IMR-90 (cell line): ENCODE results near the gene STRN. TPM values are rescaled to one million over a fixed set of nuclear protein-coding genes. Genes with fewer than 3 reads are reported as not detected.

Experiments used
- ATAC-seq: fragments of 200-7000 bp; cut with Tn5 transposase; 2 replicates; pipeline ENCODE4 v1.9.1; 2020; ENCODE audit warnings: low read depth, mild to moderate bottlenecking, moderate library complexity
- BruUV-seq: library from RNA; stranded (reverse); fragments of 400-500 nt; replicated peaks from 2 replicates; lab custom pipeline; 2021; lab: Mats Ljungman, UMichigan
- CTCF ChIA-PET: fragments of 300-600 bp; formaldehyde crosslinking; extraction: SDS; loops from one replicate; lab custom pipeline; 2021; ENCODE audit warnings: antibody characterized with exemption; lab: Yijun Ruan, JAX
- POLR2A ChIA-PET: fragments of 300-600 bp; sonication (Branson Sonifier 250); formaldehyde crosslinking; loops from one replicate; lab custom pipeline; 2022; ENCODE audit warnings: antibody characterized with exemption; ENCODE audit not compliant: unreplicated experiment; lab: Charles Lee
- DNase-seq: peaks from one replicate; pipeline ENCODE4 v3.0.0; 2013
- H2AFZ ChIP-seq: replicated peaks from 2 replicates; pipeline ENCODE3; 2013; ENCODE audit warnings: low read length, mild to moderate bottlenecking; ENCODE audit not compliant: poor library complexity
- H2AK5ac ChIP-seq: 2 replicates; pipeline ENCODE4 v1.6.1; 2013; ENCODE audit warnings: low read depth, low read length, inconsistent platforms
- H2AK9ac ChIP-seq: replicated peaks from 2 replicates; pipeline ENCODE3; 2013; ENCODE audit warnings: mild to moderate bottlenecking, low read depth, low read length, moderate library complexity; ENCODE audit not compliant: poor library complexity
- H2BK120ac ChIP-seq: 2 replicates; pipeline ENCODE4 v1.6.1; 2013; ENCODE audit warnings: low read depth, low read length, inconsistent platforms
- H2BK15ac ChIP-seq: 3 replicates; pipeline ENCODE4 v1.6.1; 2013; ENCODE audit warnings: low read depth, low read length, inconsistent platforms
- H2BK20ac ChIP-seq: 2 replicates; pipeline ENCODE4 v1.6.1; 2013; ENCODE audit warnings: low read depth, mild to moderate bottlenecking, inconsistent platforms, low read length, moderate library complexity
- H2BK5ac ChIP-seq: 2 replicates; pipeline ENCODE4 v1.6.1; 2013; ENCODE audit warnings: mild to moderate bottlenecking, low read depth, low read length, inconsistent platforms; ENCODE audit not compliant: poor library complexity, severe bottlenecking
- H3K14ac ChIP-seq: replicated peaks from 2 replicates; pipeline ENCODE4 v1.6.1; 2013; ENCODE audit warnings: low read depth, low read length, inconsistent platforms
- H3K18ac ChIP-seq: 2 replicates; pipeline ENCODE4 v1.6.1; 2013; ENCODE audit warnings: low read depth, low read length, control low read depth
- H3K23ac ChIP-seq: 2 replicates; pipeline ENCODE4 v1.6.1; 2013; ENCODE audit warnings: low read depth, low read length, inconsistent platforms
- H3K27ac ChIP-seq: 2 replicates; pipeline ENCODE4 v1.5.1; 2013; ENCODE audit warnings: mild to moderate bottlenecking, control low read depth, low read length; ENCODE audit not compliant: insufficient read depth
- H3K27me3 ChIP-seq: 2 replicates; pipeline ENCODE4 v1.6.1; 2013; ENCODE audit warnings: low read length; ENCODE audit not compliant: control insufficient read depth, insufficient read depth
- H3K36me3 ChIP-seq: 2 replicates; pipeline ENCODE4 v1.6.1; 2013; ENCODE audit warnings: low read length, mixed read lengths; ENCODE audit not compliant: control insufficient read depth, insufficient read depth
- H3K4ac ChIP-seq: 2 replicates; pipeline ENCODE4 v1.6.1; 2013; ENCODE audit warnings: low read depth, low read length, inconsistent platforms
- H3K4me1 ChIP-seq: 2 replicates; pipeline ENCODE4 v1.6.1; 2013; ENCODE audit warnings: low read length, mixed read lengths; ENCODE audit not compliant: control insufficient read depth, insufficient read depth
- H3K4me2 ChIP-seq: 2 replicates; pipeline ENCODE4 v1.6.1; 2013; ENCODE audit warnings: low read depth, mild to moderate bottlenecking, control low read depth, low read length, moderate library complexity
- H3K4me3 ChIP-seq: 2 replicates; pipeline ENCODE4 v1.5.1; 2013; ENCODE audit warnings: low read depth, mild to moderate bottlenecking, control low read depth, low read length, moderate library complexity; ENCODE audit not compliant: insufficient read depth
- H3K56ac ChIP-seq: 2 replicates; pipeline ENCODE4 v1.6.1; 2013; ENCODE audit warnings: low read length, inconsistent platforms; ENCODE audit not compliant: insufficient read depth; ENCODE audit errors: extremely low read depth
- H3K79me1 ChIP-seq, 2 experiments: 2 replicates each; pipeline ENCODE4 v1.6.1; 2013; ENCODE audit warnings: low read length in 2 of 2, inconsistent platforms in 1 of 2, low read depth in 1 of 2
- H3K9ac ChIP-seq: 2 replicates; pipeline ENCODE4 v1.6.1; 2013; ENCODE audit warnings: low read depth, low read length, control low read depth
- H3K9me1 ChIP-seq: 2 replicates; pipeline ENCODE4 v1.6.1; 2013; ENCODE audit warnings: low read length, inconsistent platforms; ENCODE audit not compliant: insufficient read depth
- H3K9me3 ChIP-seq: 2 replicates; pipeline ENCODE4 v1.6.1; 2013; ENCODE audit warnings: low read length; ENCODE audit not compliant: control insufficient read depth, insufficient read depth
- H4K20me1 ChIP-seq: 2 replicates; pipeline ENCODE4 v1.6.1; 2013; ENCODE audit warnings: low read length, inconsistent platforms; ENCODE audit not compliant: insufficient read depth
- H4K5ac ChIP-seq: 2 replicates; pipeline ENCODE4 v1.6.1; 2013; ENCODE audit warnings: mild to moderate bottlenecking, low read depth, low read length, control low read depth
- H4K8ac ChIP-seq, 2 experiments: 2 replicates each; pipeline ENCODE4 v1.6.1; 2013; ENCODE audit warnings: low read depth in 2 of 2, low read length in 2 of 2, control low read depth in 1 of 2, inconsistent platforms in 1 of 2
- H4K91ac ChIP-seq: 2 replicates; pipeline ENCODE4 v1.6.1; 2013; ENCODE audit warnings: low read depth, low read length, inconsistent platforms; ENCODE audit not compliant: insufficient read depth
- BHLHE40 ChIP-seq: fragments of 150-350 bp; IDR thresholded peaks from 2 replicates; pipeline ENCODE4 v1.6.1; 2016; ENCODE audit warnings: mild to moderate bottlenecking, low read depth, low read length
- CHD1 ChIP-seq: IDR thresholded peaks from 2 replicates; pipeline ENCODE4 v1.6.1; 2012; ENCODE audit warnings: low read depth, low read length, improper control_type of control experiment
- ELK1 ChIP-seq: fragments of 150-350 bp; IDR thresholded peaks from 2 replicates; pipeline ENCODE4 v1.6.1; 2016; ENCODE audit warnings: low read depth, mild to moderate bottlenecking, low read length, moderate library complexity, borderline replicate concordance
- FOS ChIP-seq: fragments of 150-350 bp; IDR thresholded peaks from 2 replicates; pipeline ENCODE4 v1.6.1; 2016; ENCODE audit warnings: low read depth, low read length
- MAFK ChIP-seq: IDR thresholded peaks from 2 replicates; pipeline ENCODE4 v1.6.1; 2012; ENCODE audit warnings: low read depth, low read length, improper control_type of control experiment
- MAZ ChIP-seq: IDR thresholded peaks from 2 replicates; pipeline ENCODE4 v1.6.1; 2012; ENCODE audit warnings: low read depth, mild to moderate bottlenecking, low read length, improper control_type of control experiment, moderate library complexity, borderline replicate concordance
- POLR2A ChIP-seq: IDR thresholded peaks from 2 replicates; pipeline ENCODE4 v1.6.1; 2012; ENCODE audit warnings: mild to moderate bottlenecking, low read depth, low read length
- RAD21 ChIP-seq: IDR thresholded peaks from 2 replicates; pipeline ENCODE4 v1.6.1; 2012; ENCODE audit warnings: low read length, improper control_type of control experiment
- RFX5 ChIP-seq: IDR thresholded peaks from 2 replicates; pipeline ENCODE4 v1.8.0; 2012; ENCODE audit warnings: low read depth, mild to moderate bottlenecking, low read length, moderate library complexity
- USF2 ChIP-seq: fragments of 150-350 bp; IDR thresholded peaks from 2 replicates; pipeline ENCODE4 v1.6.1; 2017; ENCODE audit warnings: mild to moderate bottlenecking, antibody characterized with exemption, low read length, low read depth
- WGBS, 2 experiments: methylation state at CpG; one replicate each; pipeline versions ENCODE4 v1.1.5 to v1.1.7; 2013; ENCODE audit warnings: missing lambda C conversion rate in 2 of 2; ENCODE audit not compliant: insufficient read length in 1 of 2; ENCODE audit errors: extremely low coverage in 2 of 2; 5-methylcytosine and 5-hydroxymethylcytosine counted together
- dilution Hi-C: fragments of 300-500 bp; cut with HindIII; formaldehyde crosslinking; loops from one replicate; pipeline ENCODE4 v1.14.3; 2018; ENCODE audit warnings: low sequenced_read_pairs; ENCODE audit not compliant: unreplicated experiment
- in situ Hi-C: fragments of 300-500 bp; cut with MboI; formaldehyde crosslinking; loops from 3 replicates; pipeline ENCODE4 v1.14.3; 2019; ENCODE audit warnings: low sequenced_read_pairs, inconsistent platforms, mixed read lengths
- intact Hi-C: fragments of 100-400 bp; cut with micrococcal nuclease; formaldehyde crosslinking; loops from 2 replicates; pipeline ENCODE4 v1.10.0; 2022
- polyA plus RNA-seq, 3 experiments: library from polyadenylated mRNA; depleted of rRNA; stranded (reverse); fragments of >200 nt; gene quantifications; 2 replicates each; pipeline ENCODE4 v1.2.3, GENCODE V29; 2012; ENCODE audit warnings: low replicate concordance in 1 of 3
- total RNA-seq: library from RNA; depleted of rRNA; stranded (reverse); fragments of >200 nt; gene quantifications from 2 replicates; pipeline ENCODE4 v1.2.3, GENCODE V29; 2012
- TF ChIP-seq, protein P1 (sequence below): conservative IDR thresholded peaks from 2 replicates; pipeline ENCODE4 v1.5.1; 2012; ENCODE audit warnings: mild to moderate bottlenecking, low read depth, low read length, improper control_type of control experiment

The STRN gene
- total and polyA plus RNA-seq, 2 of the 4 experiments (the other 2 are of a cell fraction), result 5.1 to 23.3 TPM

DNA sequence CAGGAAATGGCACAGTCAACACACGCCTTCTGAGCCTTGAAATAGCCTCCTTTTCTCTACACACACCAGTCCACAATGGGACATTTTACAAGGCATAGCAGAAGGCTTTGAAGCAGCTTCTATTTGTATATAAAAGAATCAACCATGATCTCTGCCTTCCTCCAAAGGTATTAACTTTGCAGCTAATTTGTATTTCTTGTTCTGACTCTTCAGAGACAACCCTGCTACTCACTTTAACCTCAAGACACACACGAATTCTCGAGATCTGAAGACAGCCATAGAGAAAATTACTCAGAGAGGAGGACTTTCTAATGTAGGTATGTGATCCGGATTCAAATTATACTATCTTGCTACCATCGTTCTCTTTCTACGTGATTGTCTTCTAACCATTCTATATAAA lies 165.2 kb downstream of the STRN start:
- no peak overlapping the region for H2AK9ac ChIP-seq
- H4K91ac ChIP-seq, result no peak overlapping the region
- H4K5ac ChIP-seq, result no peak overlapping the region
- BruUV-seq, result no TSS peak
- ChIA-PET POLR2A (interaction anchor here (0.7 kb wide), 1 partner anchor 172 kb away, joined by 10 read pairs; no protein-coding TSS in a partner anchor), CTCF (no interaction called here)
- no peak overlapping the region for H3K9ac ChIP-seq
- H3K27ac ChIP-seq, result no peak overlapping the region
- no peak overlapping the region for H2AK5ac ChIP-seq
- no peak overlapping the region for H3K14ac ChIP-seq
- no peaks in the 10 kb centered on the region for H4K20me1 ChIP-seq
- ATAC-seq (no peak), DNase-seq (no peak)
- H2BK5ac ChIP-seq, result no peak overlapping the region
- no peaks in the 10 kb centered on the region for H3K36me3 ChIP-seq
- no peak overlapping the region for H3K56ac ChIP-seq
- H3K18ac ChIP-seq, result no peak overlapping the region
- intact Hi-C loops (no loop called here), in situ Hi-C loops (no loop called here), dilution Hi-C loops (no loop called here)
- no peaks in the 10 kb centered on the region for H3K79me1 ChIP-seq
- 0 out of 2 replicates have a peak, but pooled peaks cover 2% of the 10 kb centered on the region for H3K9me1 ChIP-seq
- H4K8ac ChIP-seq, result no peak overlapping the region
- H3K4me1 ChIP-seq, result no peaks in the 10 kb centered on the region
- H2BK20ac ChIP-seq, result no peak overlapping the region
- H3K4me3 ChIP-seq, result no peak overlapping the region
- WGBS, 2 experiments, result no CpG with 5 or more reads among the region's 6 CpGs
- H3K4me2 ChIP-seq, result no peak overlapping the region
- peaks cover 30% of the 10 kb centered on the region for H3K27me3 ChIP-seq
- H3K23ac ChIP-seq, result no peak overlapping the region
- no peak overlapping the region for H2BK15ac ChIP-seq
- TF ChIP-seq RFX5 (no peak), CHD1 (no peak), FOS (no peak), RAD21 (no peak), MAFK (no peak), USF2 (no peak), ELK1 (no peak), BHLHE40 (no peak), POLR2A (no peak), MAZ (no peak)
- TF ChIP-seq, protein P1, sequence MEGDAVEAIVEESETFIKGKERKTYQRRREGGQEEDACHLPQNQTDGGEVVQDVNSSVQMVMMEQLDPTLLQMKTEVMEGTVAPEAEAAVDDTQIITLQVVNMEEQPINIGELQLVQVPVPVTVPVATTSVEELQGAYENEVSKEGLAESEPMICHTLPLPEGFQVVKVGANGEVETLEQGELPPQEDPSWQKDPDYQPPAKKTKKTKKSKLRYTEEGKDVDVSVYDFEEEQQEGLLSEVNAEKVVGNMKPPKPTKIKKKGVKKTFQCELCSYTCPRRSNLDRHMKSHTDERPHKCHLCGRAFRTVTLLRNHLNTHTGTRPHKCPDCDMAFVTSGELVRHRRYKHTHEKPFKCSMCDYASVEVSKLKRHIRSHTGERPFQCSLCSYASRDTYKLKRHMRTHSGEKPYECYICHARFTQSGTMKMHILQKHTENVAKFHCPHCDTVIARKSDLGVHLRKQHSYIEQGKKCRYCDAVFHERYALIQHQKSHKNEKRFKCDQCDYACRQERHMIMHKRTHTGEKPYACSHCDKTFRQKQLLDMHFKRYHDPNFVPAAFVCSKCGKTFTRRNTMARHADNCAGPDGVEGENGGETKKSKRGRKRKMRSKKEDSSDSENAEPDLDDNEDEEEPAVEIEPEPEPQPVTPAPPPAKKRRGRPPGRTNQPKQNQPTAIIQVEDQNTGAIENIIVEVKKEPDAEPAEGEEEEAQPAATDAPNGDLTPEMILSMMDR, result no peak
- H2BK120ac ChIP-seq, result no peak overlapping the region
- no peak overlapping the region for H2AFZ ChIP-seq
- no peak overlapping the region for H3K4ac ChIP-seq
- no peaks in the 10 kb centered on the region for H3K9me3 ChIP-seq
